Body of pancreas (tissue), 4 donors: ENCODE measurements around the gene AOX1. TPM values are rescaled to one million over a fixed set of nuclear protein-coding genes. Genes with fewer than 3 reads are reported as not detected.

Source experiments
- ATAC-seq: fragments of 150-250 bp; one replicate; pipeline ENCODE4 v1.9.1; 2016
- DNase-seq, 4 donors: peaks; one replicate each; pipeline ENCODE4 v3.0.0-alpha.2; 2019
- H3K27ac ChIP-seq, 4 donors: fragments of 200-600 bp; sonication (generic); 1 replicate in 3 of 4; 2 replicates in 1 of 4; pipeline versions ENCODE4 v1.5.1 to v1.6.1; 2016 to 2019; ENCODE audit warnings: mild to moderate bottlenecking in 1 of 4, mixed read lengths in 1 of 4, moderate library complexity in 1 of 4
- H3K27me3 ChIP-seq, 2 donors: fragments of 200-600 bp; sonication (generic); one replicate each; pipeline ENCODE4 v1.6.0; 2016; ENCODE audit warnings: mild to moderate bottlenecking in 1 of 2
- H3K36me3 ChIP-seq, 2 donors: fragments of 200-600 bp; sonication (generic); replicated peaks in 1 of 2; 2 replicates each; pipeline ENCODE4 v1.5.1; 2016; ENCODE audit warnings: low read depth in 2 of 2; ENCODE audit not compliant: insufficient read depth in 1 of 2
- H3K4me1 ChIP-seq: fragments of 200-600 bp; sonication (generic); one replicate; pipeline ENCODE4 v1.6.0; 2016
- H3K4me3 ChIP-seq, 2 donors: fragments of 200-600 bp; sonication (generic); 1 replicate in 1 of 2; 2 replicates in 1 of 2; pipeline ENCODE4 v1.5.1; 2016 to 2019
- H3K9me3 ChIP-seq, 3 donors: fragments of 200-600 bp; sonication (generic); 1 replicate in 2 of 3; 2 replicates in 1 of 3; pipeline ENCODE4 v1.5.1; 2016
- CTCF ChIP-seq, 7 experiments: fragments of 450-650 bp in 4 of 7; fragments of 200-600 bp in 3 of 7; sonication (generic) in 3 of 7; IDR thresholded peaks; one replicate each; pipeline ENCODE4 v1.5.1; 2016 to 2019; ENCODE audit warnings: antibody characterized with exemption in 7 of 7
- POLR2A ChIP-seq, 3 donors: fragments of 450-650 bp; IDR thresholded peaks; one replicate each; pipeline ENCODE4 v1.6.1; 2016; ENCODE audit warnings: antibody characterized with exemption in 3 of 3, mild to moderate bottlenecking in 2 of 3
- WGBS, 2 donors: methylation state at CpG; one replicate each; pipeline ENCODE4 v1.1.5; 2017; 5-methylcytosine and 5-hydroxymethylcytosine counted together
- intact Hi-C: fragments of 100-400 bp; cut with DNase I; formaldehyde crosslinking; loops from one replicate; pipeline ENCODE4 v1.15.1; 2023
- total RNA-seq, 2 donors: library from RNA; depleted of rRNA; stranded (reverse); fragments of >200 nt; gene quantifications; one replicate each; pipeline ENCODE4 v1.1.0, GENCODE V29; 2016

AOX1 gene
- total RNA-seq, 2 donors from 2014 or later, result 60.0 to 75.0 TPM

DNA sequence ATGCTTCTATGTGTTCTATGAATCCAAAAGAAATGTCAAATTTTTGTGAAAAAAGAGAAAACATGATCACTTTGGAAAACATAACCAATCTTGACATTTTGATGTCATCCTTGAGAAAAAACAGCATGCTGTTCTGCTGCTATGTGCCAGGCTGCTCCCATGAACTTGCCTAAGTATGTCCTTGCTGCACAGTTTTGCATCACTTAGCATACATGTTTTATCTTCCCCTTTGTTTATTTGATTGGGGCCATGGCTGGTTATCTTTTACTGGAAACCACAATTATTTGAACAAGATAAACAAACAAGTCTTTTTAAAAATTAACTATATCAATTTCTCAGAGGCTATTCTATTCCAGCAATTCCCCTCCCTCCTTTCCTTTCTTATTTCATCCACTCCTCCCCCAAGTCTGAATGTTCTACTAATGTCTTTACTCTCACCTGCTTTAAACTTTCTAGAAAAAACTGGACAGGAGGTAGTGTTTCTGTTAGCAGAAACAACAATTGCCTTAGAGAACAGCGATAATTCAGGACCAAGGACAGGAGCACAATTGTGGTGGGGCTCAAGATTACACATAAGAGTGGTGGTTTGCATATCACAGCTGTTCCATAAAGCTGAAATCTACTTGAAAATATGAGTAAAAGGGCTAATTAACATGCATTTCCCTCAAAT is 6.7 kb downstream of the AOX1 start:
- ATAC-seq, result peak; percentile 82
- Histone ChIP-seq H3K9me3 (no peaks in the 10 kb centered on the region), H3K27ac (peak overlapping the region; percentile 36 to 81 (median 54)), H3K4me1 (peaks cover 93% of the 10 kb centered on the region), H3K4me3 (no peak overlapping the region), H3K36me3 (peaks cover 0 to 6% of the 10 kb centered on the region in 2 donors), H3K27me3 (no peaks in the 10 kb centered on the region)
- TF ChIP-seq POLR2A (IDR thresholded peaks at IDR 0.05) (peak in 2 of 3 donors; percentile 20 to 27), CTCF (IDR thresholded peaks at IDR 0.05) (peak in 1 of 7 experiments; percentile 6)
- DNase-seq, result peak; percentile 31 to 79 (median 52)
- intact Hi-C loops, result no loop called here
- WGBS, 2 donors, result 13 to 26% methylated on average over 1 of the region's 1 CpG

DNA sequence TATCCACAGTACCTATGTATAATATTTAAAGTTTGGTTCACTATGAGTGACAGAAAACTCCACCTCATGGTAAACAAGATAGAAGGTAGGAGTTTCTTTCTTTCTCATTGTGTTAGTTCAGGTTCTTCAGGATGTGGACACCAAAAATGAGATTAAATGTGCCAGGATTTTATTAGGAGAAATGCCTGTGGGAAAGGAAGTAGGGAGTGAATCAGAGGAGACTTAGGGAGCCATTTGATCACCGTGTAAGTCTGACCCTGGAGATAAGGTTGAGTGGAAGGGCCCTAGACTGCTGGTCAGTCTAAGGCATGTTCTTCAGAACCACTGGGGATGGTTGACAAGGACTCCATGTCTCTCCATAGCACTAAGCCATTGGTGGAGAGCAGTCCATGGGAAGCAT is 8.1 kb downstream of the AOX1 start:
- peaks cover 0 to 10% of the 10 kb centered on the region in 2 donors for H3K36me3 ChIP-seq
- WGBS, 2 donors, result 35 to 50% methylated on average over 1 of the region's 1 CpG
- intact Hi-C loops, result no loop called here
- peaks cover 84% of the 10 kb centered on the region for H3K4me1 ChIP-seq
- ATAC-seq (no peak), DNase-seq (no peak)
- TF ChIP-seq POLR2A (IDR thresholded peaks at IDR 0.05) (no peak), CTCF (IDR thresholded peaks at IDR 0.05) (no peak)
- H3K27ac ChIP-seq, result peak overlapping the region in 3 of 4 donors; percentile 12 to 42 (median 32)
- no peaks in the 10 kb centered on the region for H3K27me3 ChIP-seq
- H3K9me3 ChIP-seq, result no peaks in the 10 kb centered on the region
- no peak overlapping the region for H3K4me3 ChIP-seq

DNA sequence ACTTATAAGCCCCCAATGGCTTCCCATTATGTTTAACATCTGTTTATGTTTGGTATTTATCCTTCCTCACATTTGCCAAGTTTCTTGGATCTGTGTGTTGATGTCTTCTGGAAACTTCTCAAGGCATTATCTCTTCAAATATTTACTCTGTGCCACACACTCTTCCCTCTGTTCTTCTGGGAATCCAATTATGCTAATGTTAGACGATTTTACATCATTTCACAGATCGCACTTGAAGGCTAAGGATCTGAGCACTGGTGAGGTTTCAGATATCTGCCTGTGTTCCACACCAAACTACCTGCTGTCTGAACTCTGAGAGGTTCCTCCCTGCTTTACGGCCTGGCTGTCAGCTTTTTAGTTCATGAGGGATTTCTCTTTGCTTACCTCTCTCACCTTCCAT is 10.1 kb downstream of the AOX1 start:
- DNase-seq (no peak), ATAC-seq (no peak)
- Histone ChIP-seq H3K27ac (no peak overlapping the region), H3K9me3 (no peaks in the 10 kb centered on the region), H3K4me3 (no peak overlapping the region), H3K4me1 (peaks cover 64% of the 10 kb centered on the region), H3K27me3 (no peaks in the 10 kb centered on the region), H3K36me3 (peaks cover 5 to 17% of the 10 kb centered on the region in 2 donors)
- TF ChIP-seq CTCF (IDR thresholded peaks at IDR 0.05), result no peak
- no peak for TF ChIP-seq POLR2A (IDR thresholded peaks at IDR 0.05)
- intact Hi-C loops, result no loop called here
- WGBS, 2 donors, result 51 to 56% methylated on average over 3 of the region's 3 CpGs

GRCh38 chr2:200596774-200597570 is 11.2 kb downstream of the AOX1 start:
- ATAC-seq (no peak), DNase-seq (peak in 3 of 4 donors; percentile 23 to 32 (median 25))
- no peaks in the 10 kb centered on the region for H3K27me3 ChIP-seq
- WGBS, 2 donors, result 53 to 57% methylated on average over 5 of the region's 5 CpGs
- peaks cover 6 to 17% of the 10 kb centered on the region in 2 donors for H3K36me3 ChIP-seq
- peaks cover 53% of the 10 kb centered on the region for H3K4me1 ChIP-seq
- H3K27ac ChIP-seq, result no peak overlapping the region
- no peaks in the 10 kb centered on the region for H3K9me3 ChIP-seq
- intact Hi-C loops, result no loop called here
- H3K4me3 ChIP-seq, result no peak overlapping the region
- TF ChIP-seq POLR2A (IDR thresholded peaks at IDR 0.05) (no peak), CTCF (IDR thresholded peaks at IDR 0.05) (no peak)
